T-helper 2 cell (primary cell): ENCODE data around the gene INVS.
"Not testable (repeated sequence)": the region's sequence is repeated elsewhere in the genome, so short reads cannot be mapped to it uniquely, and the experiment has no call there.

Source experiments
- DNase-seq, 5 experiments: peaks; one replicate each; pipeline versions ENCODE4 v3.0.0 to v3.0.0-alpha.2; 2012 to 2022

Gene INVS

GRCh38 chr9:100197553-100197952 is 98.5 kb downstream of the INVS start:
- no peak for DNase-seq

- no peak for DNase-seq
These were observed 103.8 kb downstream of the INVS start for GRCh38 chr9:100202806-100203205.

GRCh38 chr9:100204796-100205195 is 105.8 kb downstream of the INVS start:
- DNase-seq = no peak

GRCh38 chr9:100206899-100207298 is 107.9 kb downstream of the INVS start:
- DNase-seq = no peak

GRCh38 chr9:100208673-100209072 is 109.6 kb downstream of the INVS start:
- no peak for DNase-seq

GRCh38 chr9:100211476-100211875 is 112.4 kb downstream of the INVS start:
- no peak for DNase-seq

- DNase-seq = no peak
These were observed 114.9 kb downstream of the INVS start for GRCh38 chr9:100213730-100214477.

- peak in 4 of 5 experiments; percentile 20 to 62 (median 43) for DNase-seq
These were observed 117.2 kb downstream of the INVS start for GRCh38 chr9:100216178-100216787.

GRCh38 chr9:100217536-100217935 is 118.5 kb downstream of the INVS start:
- no peak for DNase-seq

- peak in 1 of 5 experiments; percentile 75 for DNase-seq
These were observed 120.3 kb downstream of the INVS start for GRCh38 chr9:100219347-100219746.

GRCh38 chr9:100220936-100221335 is 121.9 kb downstream of the INVS start:
- DNase-seq = no peak

- DNase-seq = no peak
These were observed 122.5 kb downstream of the INVS start for GRCh38 chr9:100221538-100221937.

- no peak for DNase-seq
These were observed 123.6 kb downstream of the INVS start for GRCh38 chr9:100222674-100223073.

GRCh38 chr9:100227636-100228035 is 128.6 kb downstream of the INVS start:
- no peak for DNase-seq

- DNase-seq = no peak
These were observed 129.4 kb downstream of the INVS start for GRCh38 chr9:100228352-100228869.

GRCh38 chr9:100229136-100229535 is 130.1 kb downstream of the INVS start:
- DNase-seq = no peak

- no peak for DNase-seq
These were observed 130.5 kb downstream of the INVS start for GRCh38 chr9:100229561-100229960.

GRCh38 chr9:100236986-100237385 is 137.9 kb downstream of the INVS start:
- DNase-seq = not testable (repeated sequence)

- DNase-seq = no peak
These were observed 141.5 kb downstream of the INVS start for GRCh38 chr9:100240512-100240911.

- DNase-seq = no peak
These were observed 168.2 kb downstream of the INVS start for GRCh38 chr9:100267211-100267610.

GRCh38 chr9:100268271-100268670 is 169.2 kb downstream of the INVS start:
- DNase-seq = no peak

GRCh38 chr9:100269656-100270055 is 170.6 kb downstream of the INVS start:
- DNase-seq = no peak

GRCh38 chr9:100277166-100277979 is 178.3 kb downstream of the INVS start:
- DNase-seq = no peak
